NOMO-1 treated with dmso at 0.1 percent for 144 hours (cell line): ENCODE results near the gene TMC3.

Experiments
- DNase-seq: peaks from one replicate; lab custom pipeline; 2025; ENCODE audit not compliant: unreplicated experiment; lab: John Stamatoyannopoulos, UW

TMC3 gene

DNA sequence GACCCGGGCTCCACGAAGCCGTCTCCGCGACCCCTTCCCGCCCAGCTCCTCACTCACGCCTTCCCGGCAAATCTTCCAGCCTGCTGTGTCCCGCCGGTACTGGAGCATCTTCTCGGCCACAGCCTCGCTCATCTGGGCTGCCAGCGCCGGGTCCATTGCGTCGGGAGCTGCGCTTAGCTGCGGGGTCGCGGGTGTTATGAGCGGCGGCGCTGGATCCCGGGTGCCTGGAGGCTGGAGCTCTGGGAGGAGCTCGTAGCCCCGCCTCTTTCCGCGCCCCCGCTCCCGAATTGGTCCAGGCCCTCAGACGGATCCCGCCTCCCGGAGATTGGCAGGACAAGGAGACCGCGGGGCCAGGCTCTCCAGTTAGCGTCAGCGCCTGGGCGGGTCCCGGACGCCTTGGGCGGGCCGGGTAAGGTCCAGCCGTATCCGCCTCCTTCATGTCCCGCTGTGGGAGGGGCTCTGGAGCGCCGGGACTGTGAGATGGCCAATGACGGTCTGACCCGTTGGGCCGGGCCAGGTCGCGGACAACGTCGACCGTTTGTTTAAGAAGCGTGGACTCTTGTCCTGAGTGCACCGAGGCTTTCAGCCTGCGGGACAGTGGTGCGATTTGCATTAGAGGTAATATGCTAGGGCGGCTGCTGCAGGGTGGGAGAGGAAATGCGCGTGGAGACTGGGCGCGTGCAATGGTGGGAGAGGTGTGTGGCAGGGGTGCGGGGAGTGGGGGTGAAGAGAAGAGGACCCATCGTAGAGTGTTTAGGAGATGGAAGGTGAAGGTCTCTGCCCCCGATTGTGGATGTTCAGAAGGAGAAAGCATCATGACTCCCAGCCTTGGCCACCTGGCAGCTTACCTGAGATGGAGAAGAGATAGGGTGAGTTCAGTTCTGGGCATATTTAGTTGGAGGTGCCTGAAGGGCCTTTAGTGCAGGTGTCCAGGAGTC is 49.8 kb downstream of the TMC3 start, which contains the start of gene STARD5:
Gene STARD5 (minus strand): TSS at position 198 of the 938 bp plus-strand sequence. CDS start 42 bp downstream, at position 156.
- DNase-seq, result peak; percentile 97

DNA sequence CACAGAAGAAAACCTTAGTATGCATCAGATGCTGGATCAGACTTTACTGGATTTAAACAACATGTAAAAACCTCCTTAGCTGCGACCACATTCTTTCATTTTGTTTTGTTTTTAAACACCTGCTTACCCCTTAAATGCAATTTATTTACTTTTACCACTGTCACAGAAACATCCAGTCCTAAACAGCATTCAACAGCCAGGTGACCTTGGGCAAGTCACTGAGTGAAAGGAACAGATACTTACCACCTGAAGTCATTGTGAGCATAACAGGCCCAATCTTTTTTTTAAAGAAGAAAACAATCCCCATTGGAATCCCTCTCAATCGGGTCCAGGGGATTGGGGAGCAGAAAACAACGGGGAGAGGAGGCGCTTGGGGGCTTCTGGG is 50.5 kb downstream of the TMC3 start:
- DNase-seq, result no peak

- no peak for DNase-seq
Observed at GRCh38 chr15:81322676-81323253, 51.2 kb downstream of the TMC3 start.

- DNase-seq, result no peak
Observed at GRCh38 chr15:81321667-81322066, 52.3 kb downstream of the TMC3 start.

- DNase-seq, result no peak
Observed at GRCh38 chr15:81317642-81318017, 56.4 kb downstream of the TMC3 start.

DNA sequence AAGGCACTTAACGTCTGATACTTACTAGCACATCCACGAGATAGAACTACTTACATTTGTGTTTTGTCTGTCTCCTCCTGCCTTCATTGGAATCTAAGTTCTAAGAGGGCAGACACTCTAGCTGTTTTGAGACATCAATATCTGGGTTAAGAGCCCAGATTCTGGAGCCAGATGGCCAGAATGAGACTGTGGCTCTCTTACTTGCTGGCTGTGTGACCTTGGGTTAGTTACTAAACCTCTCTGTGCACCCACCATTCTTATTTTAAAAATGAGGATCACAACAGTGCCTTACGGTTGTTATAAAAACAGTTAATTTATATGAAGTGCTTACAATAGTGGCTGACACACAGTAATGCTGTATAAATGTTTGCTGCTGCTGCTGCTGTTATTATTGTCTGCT is 57.7 kb downstream of the TMC3 start:
- no peak for DNase-seq

DNA sequence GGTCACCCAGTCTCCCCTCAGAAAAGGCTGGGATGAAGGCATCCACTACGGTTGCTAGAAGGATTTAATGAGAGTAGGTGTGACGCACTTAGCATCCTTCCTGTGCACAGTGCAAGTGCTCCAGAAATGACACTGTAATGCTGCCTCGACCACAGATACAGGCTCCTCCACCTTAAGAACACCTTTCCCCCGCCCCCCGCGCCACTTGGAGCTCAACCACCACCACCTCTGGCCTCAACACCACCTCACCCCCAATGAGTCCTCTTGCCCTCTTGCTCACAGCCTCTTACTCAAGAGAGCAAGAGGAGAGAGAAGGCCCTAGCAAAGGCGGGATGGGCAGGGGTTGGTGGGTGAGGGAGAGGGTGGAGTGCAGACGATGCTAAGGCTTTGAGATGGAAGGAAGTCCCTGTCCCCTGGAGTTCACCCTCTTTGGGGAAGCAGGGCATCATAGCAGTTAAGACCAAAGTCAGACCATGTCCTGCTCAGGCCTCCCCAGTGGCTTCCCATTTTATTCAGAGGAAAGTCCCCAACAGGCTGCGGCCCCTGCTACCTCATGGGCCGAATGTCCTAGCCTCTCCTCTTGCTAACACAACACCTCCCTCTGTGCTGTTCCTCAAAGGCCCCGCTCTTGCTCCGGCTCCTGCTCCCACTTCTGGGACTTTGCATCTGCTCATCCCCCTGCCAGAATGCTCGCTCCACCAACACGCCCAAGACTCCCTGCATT is 58.4 kb downstream of the TMC3 start:
- no peak for DNase-seq

GRCh38 chr15:81314378-81314777 is 59.6 kb downstream of the TMC3 start:
- no peak for DNase-seq

DNA sequence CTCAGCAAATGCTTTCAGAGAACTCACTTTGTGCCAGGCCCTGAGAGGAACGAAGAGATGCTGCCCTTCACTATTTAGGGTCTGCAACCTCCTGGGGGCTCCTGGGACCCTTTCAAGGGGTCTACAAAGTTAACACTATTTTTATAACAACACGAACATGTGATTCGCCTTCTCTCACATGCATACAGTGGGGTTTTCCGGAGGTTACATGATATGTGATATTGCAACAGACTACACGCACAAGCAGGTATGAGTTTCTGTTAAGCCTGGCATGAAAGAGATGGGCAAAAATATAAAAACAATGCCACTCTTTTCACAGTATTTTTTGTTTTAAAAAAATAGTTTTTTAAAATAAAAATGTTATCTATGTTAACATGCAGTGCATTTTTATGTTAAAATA is 60.3 kb downstream of the TMC3 start:
- DNase-seq, result no peak

- peak; percentile 7 for DNase-seq
Observed at GRCh38 chr15:81312790-81313543, 61.0 kb downstream of the TMC3 start.

DNA sequence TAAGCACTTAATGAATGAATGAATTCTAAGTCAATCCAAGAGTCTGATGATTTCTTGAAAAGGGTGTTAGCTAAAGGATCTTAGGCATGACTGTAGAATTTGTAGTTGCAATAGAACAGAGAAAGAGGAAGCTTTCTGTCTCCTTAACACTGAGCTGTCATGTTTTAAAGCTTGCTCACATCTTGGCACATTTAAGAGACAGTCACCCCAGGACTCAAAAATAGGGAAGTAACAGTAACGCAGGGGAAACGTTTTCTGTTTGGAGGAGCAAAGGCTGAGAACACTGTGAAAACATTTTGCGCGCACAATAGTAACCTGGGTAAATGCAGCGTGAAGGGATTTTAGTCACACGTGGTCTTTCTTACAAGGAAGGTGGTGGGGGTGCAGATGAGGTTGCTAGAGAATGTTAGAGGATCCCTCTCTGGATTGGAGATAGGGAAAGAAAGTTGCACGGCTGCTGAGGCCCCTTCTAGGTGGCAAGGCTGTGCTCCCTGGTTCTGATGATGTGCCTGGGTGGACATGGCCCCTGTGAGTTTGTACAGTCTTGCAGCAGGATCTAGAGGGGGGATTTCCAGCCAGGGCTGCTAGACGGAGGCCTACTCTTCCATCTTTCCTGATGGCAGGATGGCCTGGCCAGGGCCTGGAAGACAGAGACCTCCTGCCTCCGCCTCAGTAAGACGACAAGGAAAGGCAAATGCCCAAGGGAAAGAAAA is 62.1 kb downstream of the TMC3 start:
- DNase-seq, result peak; percentile 82

GRCh38 chr15:81310480-81310879 is 63.5 kb downstream of the TMC3 start:
- DNase-seq, result no peak

DNA sequence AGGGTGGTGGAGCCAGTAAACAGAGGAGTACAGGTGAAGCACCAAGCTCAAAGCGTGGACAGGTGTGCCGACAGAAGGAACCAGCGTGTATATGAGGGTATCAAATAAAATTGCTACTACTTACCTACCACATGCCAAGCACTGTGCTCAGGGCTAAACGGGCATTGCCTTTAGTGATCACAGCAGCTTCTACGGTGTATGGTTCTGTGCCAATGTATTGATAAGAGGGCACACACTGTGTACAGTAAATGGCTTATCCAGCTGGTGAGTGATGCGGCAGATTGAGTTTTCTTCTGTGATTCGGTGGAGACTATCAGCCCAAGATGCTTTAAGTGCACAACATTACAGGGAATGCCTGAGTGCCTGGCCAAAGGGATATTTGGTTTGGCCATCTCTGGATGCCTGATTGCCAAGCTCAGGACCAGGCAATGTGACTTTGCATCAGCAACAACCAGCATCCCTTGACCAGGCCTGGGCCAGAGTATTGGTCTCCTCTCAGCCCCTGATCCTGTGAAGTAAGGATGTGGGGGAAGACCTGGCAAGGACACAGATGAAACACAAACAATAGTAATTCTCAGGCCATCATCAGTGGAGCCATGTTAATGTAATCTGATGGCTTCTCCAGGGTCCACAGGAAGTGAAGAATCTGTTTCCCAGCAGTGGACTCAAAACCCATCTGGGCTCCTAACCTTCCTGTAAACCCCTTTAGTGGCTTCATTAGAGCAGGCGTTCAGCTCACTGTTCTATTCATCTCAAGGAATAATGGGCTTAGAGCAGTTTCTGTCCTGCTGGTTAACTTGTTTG is 64.2 kb downstream of the TMC3 start:
- DNase-seq, result no peak

- no peak for DNase-seq
Observed at GRCh38 chr15:81308260-81308659, 65.8 kb downstream of the TMC3 start.

- peak; percentile 35 for DNase-seq
Observed at GRCh38 chr15:81304226-81304625, 69.8 kb downstream of the TMC3 start.

GRCh38 chr15:81303244-81304225 is 70.5 kb downstream of the TMC3 start:
- no peak for DNase-seq

DNA sequence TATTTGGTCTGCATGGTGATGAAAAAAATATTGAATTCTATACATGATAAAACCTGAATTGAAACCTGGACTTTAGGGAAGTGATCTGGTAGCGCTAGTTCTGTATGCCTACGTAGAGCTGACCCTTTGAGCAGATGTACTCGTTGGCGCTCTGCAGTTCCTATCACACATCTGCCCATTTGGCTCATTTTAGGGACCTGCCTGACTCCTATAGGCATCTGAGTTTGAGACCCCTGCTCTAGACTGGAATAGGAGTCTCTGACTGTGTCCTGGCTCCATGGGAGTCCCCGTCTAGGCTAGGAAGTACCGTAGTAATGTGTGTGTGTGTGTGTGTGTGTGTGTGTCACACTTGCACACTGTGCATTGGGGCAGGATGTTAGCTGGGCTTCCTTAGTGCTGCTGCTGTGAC is 71.3 kb downstream of the TMC3 start:
- DNase-seq, result peak; percentile 10

GRCh38 chr15:81301815-81302399 is 72.1 kb downstream of the TMC3 start:
- peak; percentile 60 for DNase-seq
